ENCODE results near the gene GNPAT.

DNA sequence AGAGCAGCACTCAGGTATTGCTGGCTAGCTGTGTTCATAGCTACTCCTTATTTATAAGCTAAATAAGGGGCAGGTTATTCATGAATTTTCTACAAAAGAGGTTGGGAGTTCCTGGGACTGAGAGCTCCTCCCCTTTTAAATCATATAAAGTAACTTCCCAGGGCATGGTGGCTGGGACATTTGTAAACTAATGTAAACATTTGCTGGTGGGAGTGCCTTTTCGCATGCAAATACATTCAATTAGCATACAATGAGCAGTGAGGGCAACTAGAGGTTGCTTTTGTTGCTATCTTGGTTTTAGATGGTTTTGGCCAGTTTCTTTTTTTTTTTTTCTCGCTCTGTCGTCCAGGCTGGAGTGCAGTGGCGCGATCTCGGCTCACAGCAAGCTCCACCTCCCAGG lies 43.4 kb downstream of the GNPAT start:
- TF ChIP-seq, protein P1, sequence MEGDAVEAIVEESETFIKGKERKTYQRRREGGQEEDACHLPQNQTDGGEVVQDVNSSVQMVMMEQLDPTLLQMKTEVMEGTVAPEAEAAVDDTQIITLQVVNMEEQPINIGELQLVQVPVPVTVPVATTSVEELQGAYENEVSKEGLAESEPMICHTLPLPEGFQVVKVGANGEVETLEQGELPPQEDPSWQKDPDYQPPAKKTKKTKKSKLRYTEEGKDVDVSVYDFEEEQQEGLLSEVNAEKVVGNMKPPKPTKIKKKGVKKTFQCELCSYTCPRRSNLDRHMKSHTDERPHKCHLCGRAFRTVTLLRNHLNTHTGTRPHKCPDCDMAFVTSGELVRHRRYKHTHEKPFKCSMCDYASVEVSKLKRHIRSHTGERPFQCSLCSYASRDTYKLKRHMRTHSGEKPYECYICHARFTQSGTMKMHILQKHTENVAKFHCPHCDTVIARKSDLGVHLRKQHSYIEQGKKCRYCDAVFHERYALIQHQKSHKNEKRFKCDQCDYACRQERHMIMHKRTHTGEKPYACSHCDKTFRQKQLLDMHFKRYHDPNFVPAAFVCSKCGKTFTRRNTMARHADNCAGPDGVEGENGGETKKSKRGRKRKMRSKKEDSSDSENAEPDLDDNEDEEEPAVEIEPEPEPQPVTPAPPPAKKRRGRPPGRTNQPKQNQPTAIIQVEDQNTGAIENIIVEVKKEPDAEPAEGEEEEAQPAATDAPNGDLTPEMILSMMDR (conservative IDR thresholded peaks at IDR 0.05) = no peak
- no peak for TF ChIP-seq EZH2 (IDR thresholded peaks at IDR 0.05; ENCODE audit: low read depth)
